ENCODE measurements around the gene NPR3.
"Not testable (repeated sequence)": the region's sequence is repeated elsewhere in the genome, so short reads cannot be mapped to it uniquely, and the experiment has no call there.

NPR3 gene

GRCh38 chr5:32769711-32770110 is 58.6 kb downstream of the NPR3 start:
- FAIRE-seq = no peak

GRCh38 chr5:32770444-32770843 is 59.3 kb downstream of the NPR3 start:
- no peak for FAIRE-seq

- FAIRE-seq = no peak
Observed at GRCh38 chr5:32771037-32771436, 59.9 kb downstream of the NPR3 start.

GRCh38 chr5:32773944-32774343 is 62.8 kb downstream of the NPR3 start:
- no peak for FAIRE-seq

GRCh38 chr5:32776200-32776599 is 65.1 kb downstream of the NPR3 start:
- FAIRE-seq = no peak

- FAIRE-seq = no peak
Observed at GRCh38 chr5:32777222-32777621, 66.1 kb downstream of the NPR3 start.

GRCh38 chr5:32777733-32778132 is 66.6 kb downstream of the NPR3 start:
- no peak for FAIRE-seq

- FAIRE-seq = no peak
Observed at GRCh38 chr5:32778403-32778802, 67.3 kb downstream of the NPR3 start.

- no peak for FAIRE-seq
Observed at GRCh38 chr5:32779754-32780415, 68.8 kb downstream of the NPR3 start.

GRCh38 chr5:32780508-32780919 is 69.4 kb downstream of the NPR3 start:
- no peak for FAIRE-seq

GRCh38 chr5:32783661-32784060 is 72.5 kb downstream of the NPR3 start:
- FAIRE-seq = no peak

- FAIRE-seq = no peak
Observed at GRCh38 chr5:32785611-32786254, 74.6 kb downstream of the NPR3 start.

GRCh38 chr5:32786311-32786710 is 75.2 kb downstream of the NPR3 start:
- FAIRE-seq = no peak

- FAIRE-seq = no peak
Observed at GRCh38 chr5:32790411-32790951, 79.4 kb downstream of the NPR3 start.

GRCh38 chr5:32791536-32792243 is 80.6 kb downstream of the NPR3 start:
- no peak for FAIRE-seq

GRCh38 chr5:32794086-32794485 is 83.0 kb downstream of the NPR3 start:
- no peak for FAIRE-seq

- FAIRE-seq = no peak
Observed at GRCh38 chr5:32802764-32803163, 91.6 kb downstream of the NPR3 start.

GRCh38 chr5:32803656-32804055 is 92.5 kb downstream of the NPR3 start:
- no peak for FAIRE-seq

GRCh38 chr5:32805462-32805861 is 94.3 kb downstream of the NPR3 start:
- not testable (repeated sequence) for FAIRE-seq

GRCh38 chr5:32805971-32806638 is 95.0 kb downstream of the NPR3 start:
- no peak for FAIRE-seq

- no peak for FAIRE-seq
Observed at GRCh38 chr5:32808783-32809182, 97.7 kb downstream of the NPR3 start.

- FAIRE-seq = no peak
Observed at GRCh38 chr5:32810804-32811203, 99.7 kb downstream of the NPR3 start.

- no peak for FAIRE-seq
Observed at GRCh38 chr5:32812399-32812798, 101.3 kb downstream of the NPR3 start.
